ENCODE measurements around the gene ATG16L2.

ATG16L2 gene

DNA sequence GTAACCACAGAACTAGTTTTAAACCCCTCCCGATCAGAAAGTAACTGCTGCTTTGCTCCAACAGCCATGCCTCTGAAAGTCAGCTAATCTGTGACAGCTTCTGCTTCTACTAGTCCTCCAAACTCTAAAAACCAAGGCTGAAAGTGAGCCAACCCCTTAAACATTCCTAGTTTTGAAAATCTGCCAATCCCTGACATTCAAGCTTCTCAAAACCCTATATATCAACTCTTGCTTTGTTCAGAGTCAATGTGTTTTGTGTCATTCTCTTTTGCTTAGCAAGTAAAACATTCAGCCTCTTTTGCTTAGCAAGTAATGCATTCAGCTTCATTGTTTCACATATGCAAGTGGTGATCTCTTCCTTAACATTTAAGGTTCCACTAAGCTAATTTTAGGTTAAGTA is 56.9 kb downstream of the ATG16L2 start:
- no peak overlapping the region for H3K4me3 ChIP-seq (ENCODE audit: low read depth, low read length)
- TF ChIP-seq MAX (IDR thresholded peaks at IDR 0.05; ENCODE audit: low read depth, low read length) (no peak), POLR2A (IDR thresholded peaks at IDR 0.05; ENCODE audit: extremely low read depth, insufficient read length) (no peak), MYC (IDR thresholded peaks at IDR 0.05; ENCODE audit: low read depth, low read length) (no peak)
- TF ChIP-seq, protein P1, sequence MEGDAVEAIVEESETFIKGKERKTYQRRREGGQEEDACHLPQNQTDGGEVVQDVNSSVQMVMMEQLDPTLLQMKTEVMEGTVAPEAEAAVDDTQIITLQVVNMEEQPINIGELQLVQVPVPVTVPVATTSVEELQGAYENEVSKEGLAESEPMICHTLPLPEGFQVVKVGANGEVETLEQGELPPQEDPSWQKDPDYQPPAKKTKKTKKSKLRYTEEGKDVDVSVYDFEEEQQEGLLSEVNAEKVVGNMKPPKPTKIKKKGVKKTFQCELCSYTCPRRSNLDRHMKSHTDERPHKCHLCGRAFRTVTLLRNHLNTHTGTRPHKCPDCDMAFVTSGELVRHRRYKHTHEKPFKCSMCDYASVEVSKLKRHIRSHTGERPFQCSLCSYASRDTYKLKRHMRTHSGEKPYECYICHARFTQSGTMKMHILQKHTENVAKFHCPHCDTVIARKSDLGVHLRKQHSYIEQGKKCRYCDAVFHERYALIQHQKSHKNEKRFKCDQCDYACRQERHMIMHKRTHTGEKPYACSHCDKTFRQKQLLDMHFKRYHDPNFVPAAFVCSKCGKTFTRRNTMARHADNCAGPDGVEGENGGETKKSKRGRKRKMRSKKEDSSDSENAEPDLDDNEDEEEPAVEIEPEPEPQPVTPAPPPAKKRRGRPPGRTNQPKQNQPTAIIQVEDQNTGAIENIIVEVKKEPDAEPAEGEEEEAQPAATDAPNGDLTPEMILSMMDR (IDR thresholded peaks at IDR 0.05; ENCODE audit: low read depth, low read length): no peak
- DNase-seq (ENCODE audit: low read depth): no peak

GRCh38 chr11:72872012-72872411 is 57.8 kb downstream of the ATG16L2 start:
- H3K4me3 ChIP-seq (ENCODE audit: low read depth, low read length): no peak overlapping the region
- DNase-seq (ENCODE audit: low read depth): no peak
- TF ChIP-seq POLR2A (IDR thresholded peaks at IDR 0.05; ENCODE audit: extremely low read depth, insufficient read length) (no peak), MYC (IDR thresholded peaks at IDR 0.05; ENCODE audit: low read depth, low read length) (no peak), MAX (IDR thresholded peaks at IDR 0.05; ENCODE audit: low read depth, low read length) (no peak)
- TF ChIP-seq, protein P1 (IDR thresholded peaks at IDR 0.05; ENCODE audit: low read depth, low read length): no peak

DNA sequence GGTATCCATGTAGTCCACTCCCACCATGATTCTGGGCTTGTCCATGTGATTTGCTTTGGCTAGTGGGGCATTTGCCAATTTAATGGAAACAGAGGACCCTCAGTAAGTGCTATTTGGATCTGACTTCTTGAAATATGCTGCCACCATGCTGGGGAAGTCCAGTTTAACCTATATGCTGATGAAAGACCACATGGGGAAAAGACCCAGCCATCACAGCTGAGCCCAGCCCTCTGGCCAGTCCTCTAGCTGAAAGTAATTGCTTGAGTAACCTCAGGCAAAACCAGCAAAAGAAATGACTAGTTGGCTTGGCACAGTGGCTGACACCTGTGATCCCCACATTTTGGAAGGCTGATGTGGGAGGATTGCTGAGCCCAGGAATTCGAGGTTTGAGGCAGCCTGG is 61.5 kb downstream of the ATG16L2 start:
- TF ChIP-seq, protein P1 (IDR thresholded peaks at IDR 0.05; ENCODE audit: low read depth, low read length): no peak
- TF ChIP-seq MAX (IDR thresholded peaks at IDR 0.05; ENCODE audit: low read depth, low read length) (no peak), POLR2A (IDR thresholded peaks at IDR 0.05; ENCODE audit: extremely low read depth, insufficient read length) (no peak), MYC (IDR thresholded peaks at IDR 0.05; ENCODE audit: low read depth, low read length) (no peak)
- no peak for DNase-seq (ENCODE audit: low read depth)
- no peak overlapping the region for H3K4me3 ChIP-seq (ENCODE audit: low read depth, low read length)

DNA sequence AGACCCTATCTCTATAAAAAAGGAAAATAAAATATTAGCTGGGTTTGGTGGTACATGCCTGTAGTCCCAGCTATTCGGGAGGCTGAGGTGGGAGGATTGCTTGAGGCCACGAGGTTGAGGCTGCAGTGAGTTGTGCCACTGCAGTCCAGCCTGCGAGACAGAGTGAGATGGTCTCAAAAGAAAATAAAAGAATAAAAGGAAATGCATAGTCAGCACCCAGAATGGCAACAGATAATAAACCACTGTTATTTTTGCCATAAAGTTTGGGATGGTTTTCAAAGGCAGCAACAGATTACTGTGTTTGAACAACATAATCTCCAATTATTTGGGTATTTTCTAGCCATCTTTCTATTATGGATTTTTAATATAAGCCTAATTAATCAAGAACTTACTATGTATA is 61.9 kb downstream of the ATG16L2 start:
- TF ChIP-seq, protein P1 (IDR thresholded peaks at IDR 0.05; ENCODE audit: low read depth, low read length): no peak
- TF ChIP-seq MAX (IDR thresholded peaks at IDR 0.05; ENCODE audit: low read depth, low read length): no peak
- no peak for TF ChIP-seq POLR2A (IDR thresholded peaks at IDR 0.05; ENCODE audit: extremely low read depth, insufficient read length)
- no peak overlapping the region for H3K4me3 ChIP-seq (ENCODE audit: low read depth, low read length)
- DNase-seq (ENCODE audit: low read depth): no peak

Data from NB4 (cell line).